PC-3 (cell line): ENCODE measurements around the gene KCNH3. TPM values are rescaled to one million over a fixed set of nuclear protein-coding genes. Genes with fewer than 3 reads are reported as not detected.

ENCODE experiments used
- ATAC-seq: fragments of 200-7000 bp; cut with Tn5 transposase; 2 replicates; pipeline ENCODE4 v1.9.1; 2020; ENCODE audit warnings: mild to moderate bottlenecking, moderate library complexity
- BruUV-seq: library from RNA; stranded (reverse); fragments of 400-500 nt; replicated peaks from 2 replicates; lab custom pipeline; 2021; lab: Mats Ljungman, UMichigan
- CTCF ChIA-PET: fragments of 300-600 bp; sonication (Branson Sonifier 250); formaldehyde crosslinking; loops from one replicate; lab custom pipeline; 2022; ENCODE audit warnings: antibody characterized with exemption; lab: Charles Lee
- POLR2A ChIA-PET: fragments of 300-600 bp; sonication (Branson Sonifier 250); formaldehyde crosslinking; loops from one replicate; lab custom pipeline; 2022; ENCODE audit warnings: antibody characterized with exemption; ENCODE audit not compliant: unreplicated experiment; lab: Charles Lee
- DNase-seq: peaks from one replicate; pipeline ENCODE4 v3.0.0-alpha.2; 2015
- H2AFZ ChIP-seq: fragments of 300-600 bp; sonication (generic); 2 replicates; pipeline ENCODE4 v1.6.0; 2016; ENCODE audit warnings: antibody characterized with exemption, low read length
- H3F3A ChIP-seq: fragments of 300-600 bp; sonication (generic); one replicate; pipeline ENCODE4 v1.6.0; 2017; ENCODE audit warnings: antibody characterized with exemption, low read length, control low read depth, mild to moderate bottlenecking; ENCODE audit not compliant: unreplicated experiment
- H3K27ac ChIP-seq: fragments of 300-600 bp; sonication (generic); 2 replicates; pipeline ENCODE4 v1.5.1; 2016; ENCODE audit warnings: mild to moderate bottlenecking, low read length
- H3K27me3 ChIP-seq: fragments of 300-600 bp; sonication (generic); 2 replicates; pipeline ENCODE4 v1.6.1; 2016; ENCODE audit warnings: low read length, mixed read lengths
- H3K36me3 ChIP-seq: fragments of 300-600 bp; sonication (generic); 2 replicates; pipeline ENCODE4 v1.6.1; 2016; ENCODE audit warnings: low read depth, mixed run types, low read length, mixed read lengths
- H3K4me1 ChIP-seq: fragments of 300-600 bp; sonication (generic); 2 replicates; pipeline ENCODE4 v1.5.1; 2016; ENCODE audit warnings: low read length; ENCODE audit not compliant: insufficient read depth
- H3K4me2 ChIP-seq: fragments of 300-600 bp; sonication (generic); 2 replicates; pipeline ENCODE4 v1.6.0; 2016; ENCODE audit warnings: low read length
- H3K4me3 ChIP-seq: fragments of 300-600 bp; sonication (generic); 2 replicates; pipeline ENCODE4 v1.5.1; 2016; ENCODE audit warnings: mild to moderate bottlenecking, low read length, mixed read lengths
- H3K79me2 ChIP-seq: fragments of 300-600 bp; sonication (generic); 2 replicates; pipeline ENCODE4 v1.6.1; 2017; ENCODE audit warnings: low read length, mixed read lengths
- H3K9ac ChIP-seq: fragments of 300-600 bp; sonication (generic); 2 replicates; pipeline ENCODE4 v1.6.0; 2016; ENCODE audit warnings: mild to moderate bottlenecking, low read length
- H3K9me2 ChIP-seq: fragments of 300-600 bp; sonication (generic); replicated peaks from 2 replicates; pipeline ENCODE4 v1.6.1; 2016; ENCODE audit warnings: mixed run types, low read length, mixed read lengths
- H3K9me3 ChIP-seq: fragments of 300-600 bp; sonication (generic); 2 replicates; pipeline ENCODE4 v1.6.1; 2016; ENCODE audit warnings: low read length, mixed read lengths
- H4K20me1 ChIP-seq: fragments of 300-600 bp; sonication (generic); 2 replicates; pipeline ENCODE4 v1.6.1; 2016; ENCODE audit warnings: low read length, mixed read lengths
- CTCF ChIP-seq: fragments of 300-600 bp; sonication (generic); conservative IDR thresholded peaks from 2 replicates; pipeline ENCODE4 v1.5.1; 2017; ENCODE audit warnings: antibody characterized with exemption, low read depth, mild to moderate bottlenecking, low read length
- EZH2 ChIP-seq: fragments of 300-600 bp; sonication (generic); IDR thresholded peaks from one replicate; pipeline ENCODE4 v1.6.1; 2017; ENCODE audit warnings: antibody characterized with exemption, mild to moderate bottlenecking, low read length; ENCODE audit not compliant: unreplicated experiment
- EZH2phosphoT487 ChIP-seq: fragments of 300-600 bp; sonication (generic); IDR thresholded peaks from 2 replicates; pipeline ENCODE4 v1.6.1; 2018; ENCODE audit warnings: mild to moderate bottlenecking, antibody characterized with exemption, low read length, borderline replicate concordance
- intact Hi-C: fragments of 100-400 bp; cut with micrococcal nuclease; formaldehyde crosslinking; loops from 2 replicates; pipeline ENCODE4 v1.9.0; 2023
- total RNA-seq: library from RNA; depleted of rRNA; stranded (reverse); fragments of >200 nt; gene quantifications from 2 replicates; pipeline ENCODE4 v1.2.3, GENCODE V29; 2014

The KCNH3 gene
- total RNA-seq, 1 experiment from 2014 or later: 0.07 TPM

GRCh38 chr12:49583366-49584094 is 44.7 kb downstream of the KCNH3 start:
- H2AFZ ChIP-seq: no peak overlapping the region
- no peaks in the 10 kb centered on the region for H3K9me2 ChIP-seq
- DNase-seq (no peak), ATAC-seq (peak; percentile 9; the same call in 1 of the 2 replicates)
- TF ChIP-seq EZH2phosphoT487: no peak
- TF ChIP-seq EZH2: no peak
- no peak for TF ChIP-seq CTCF
- H3K79me2 ChIP-seq: no peaks in the 10 kb centered on the region
- no peaks in the 10 kb centered on the region for H4K20me1 ChIP-seq
- CTCF ChIA-PET: no interaction called here
- no peak overlapping the region for H3K9ac ChIP-seq
- BruUV-seq: no TSS peak
- no peaks in the 10 kb centered on the region; the same call in 1 of the 2 replicates for H3K4me1 ChIP-seq
- no peak overlapping the region for H3K4me2 ChIP-seq
- H3F3A ChIP-seq: no peaks in the 10 kb centered on the region
- H3K27me3 ChIP-seq: no peaks in the 10 kb centered on the region
- H3K4me3 ChIP-seq: no peak overlapping the region
- intact Hi-C loops: no loop called here
- POLR2A ChIA-PET: interaction anchor here (0.7 kb wide), 1 partner anchor 370 kb away, joined by 3 read pairs; no protein-coding TSS in a partner anchor
- peaks cover 10% of the 10 kb centered on the region; the same call in 1 of the 2 replicates for H3K36me3 ChIP-seq
- no peak overlapping the region for H3K27ac ChIP-seq
- H3K9me3 ChIP-seq: no peaks in the 10 kb centered on the region

GRCh38 chr12:49584591-49584990 is 45.8 kb downstream of the KCNH3 start:
- no peak for TF ChIP-seq CTCF
- TF ChIP-seq EZH2: no peak
- no peak for TF ChIP-seq EZH2phosphoT487
- ChIA-PET POLR2A (no interaction called here), CTCF (no interaction called here)
- no peak overlapping the region for H3K4me2 ChIP-seq
- BruUV-seq: no TSS peak
- no peak overlapping the region for H3K9ac ChIP-seq
- peaks cover 10% of the 10 kb centered on the region; the same call in 1 of the 2 replicates for H3K36me3 ChIP-seq
- H3K9me3 ChIP-seq: no peaks in the 10 kb centered on the region
- intact Hi-C loops: no loop called here
- H2AFZ ChIP-seq: no peak overlapping the region
- ATAC-seq (no peak), DNase-seq (no peak)
- H3K27ac ChIP-seq: no peak overlapping the region
- no peaks in the 10 kb centered on the region for H3K27me3 ChIP-seq
- no peaks in the 10 kb centered on the region for H3K79me2 ChIP-seq
- H3F3A ChIP-seq: no peaks in the 10 kb centered on the region
- no peaks in the 10 kb centered on the region; the same call in 1 of the 2 replicates for H3K4me1 ChIP-seq
- H3K9me2 ChIP-seq: no peaks in the 10 kb centered on the region
- no peak overlapping the region for H3K4me3 ChIP-seq
- no peaks in the 10 kb centered on the region for H4K20me1 ChIP-seq
